ENCODE measurements around the gene RLBP1. TPM values are rescaled to one million over a fixed set of nuclear protein-coding genes. Genes with fewer than 3 reads are reported as not detected.

RLBP1 gene
- total and polyA plus RNA-seq, 9 of the 15 experiments (the other 6 are each of a cell fraction or from before 2014, with no cell fraction given) = 0.05 TPM; not detected in 8

GRCh38 chr15:89186803-89187202 is 34.6 kb downstream of the RLBP1 start:
- in situ Hi-C loops (cut with MboI) = no loop called here
- Histone ChIP-seq H3K27me3 (ENCODE audit: control insufficient read depth in 2 of 2, insufficient read depth in 2 of 2, low read length in 2 of 2) (no peaks in the 10 kb centered on the region), H3K27ac (ENCODE audit: extremely low read depth, low read depth, low read length) (no peak overlapping the region), H3K9me1 (ENCODE audit: control insufficient read depth, insufficient read depth, low read length) (peaks cover 7% of the 10 kb centered on the region), H2AFZ (ENCODE audit: low read depth, low read length) (no peak overlapping the region), H3K4me1 (replicated peaks in 1 of 2; ENCODE audit: control insufficient read depth in 2 of 2, insufficient read depth in 2 of 2, low read length in 2 of 2) (no peaks in the 10 kb centered on the region), H4K20me1 (replicated peaks; ENCODE audit: control insufficient read depth, insufficient read depth, low read length) (no peaks in the 10 kb centered on the region), H3K4me2 (ENCODE audit: insufficient read depth, low read length) (no peak overlapping the region), H3K36me3 (ENCODE audit: control insufficient read depth, insufficient read depth, low read length) (peaks cover 88% of the 10 kb centered on the region), H3K79me2 (ENCODE audit: control insufficient read depth, insufficient read depth, low read length) (no peaks in the 10 kb centered on the region), H3K4me3 (no peak overlapping the region), H3K9me3 (replicated peaks; ENCODE audit: control insufficient read depth, insufficient read depth, low read depth, low read length) (no peaks in the 10 kb centered on the region), H3K9ac (ENCODE audit: insufficient read depth in 1 of 2, low read depth in 2 of 2, low read length in 2 of 2) (no peak overlapping the region)
- no TSS peak for BruUV-seq (replicated peaks)
- CTCF ChIA-PET (ENCODE audit: low intra/inter-chr PET ratio) = interaction anchor here (0.7 kb wide), 1 partner anchor 684 kb away, joined by 3 read pairs; no protein-coding TSS in a partner anchor
- intact Hi-C loops (cut with micrococcal nuclease) = no loop called here
- FAIRE-seq (no peak), ATAC-seq (no peak), DNase-seq (ENCODE audit: extremely low read depth in 1 of 4, low spot score in 3 of 4) (no peak)
- WGBS (ENCODE audit: insufficient coverage, low coverage, missing lambda C conversion rate) = 86% methylated on average over 6 of the region's 6 CpGs
- TF ChIP-seq DDX20 (tag; IDR thresholded peaks at IDR 0.05; ENCODE audit: low read depth) (no peak), L3MBTL2 (IDR thresholded peaks at IDR 0.05) (no peak), TFE3 (CRISPR knock-in tag; IDR thresholded peaks at IDR 0.05) (no peak), POLR3A (IDR thresholded peaks at IDR 0.05; ENCODE audit: borderline replicate concordance, extremely low read depth, insufficient read depth, insufficient read length) (no peak), ZEB2 (IDR thresholded peaks at IDR 0.05) (no peak), RHOXF2B (CRISPR knock-in tag; conservative IDR thresholded peaks at IDR 0.05) (no peak), NEUROD1 (IDR thresholded peaks at IDR 0.05; ENCODE audit: borderline replicate concordance, low read depth, low read length, partially characterized antibody) (no peak)
- TF ChIP-seq, protein P1, sequence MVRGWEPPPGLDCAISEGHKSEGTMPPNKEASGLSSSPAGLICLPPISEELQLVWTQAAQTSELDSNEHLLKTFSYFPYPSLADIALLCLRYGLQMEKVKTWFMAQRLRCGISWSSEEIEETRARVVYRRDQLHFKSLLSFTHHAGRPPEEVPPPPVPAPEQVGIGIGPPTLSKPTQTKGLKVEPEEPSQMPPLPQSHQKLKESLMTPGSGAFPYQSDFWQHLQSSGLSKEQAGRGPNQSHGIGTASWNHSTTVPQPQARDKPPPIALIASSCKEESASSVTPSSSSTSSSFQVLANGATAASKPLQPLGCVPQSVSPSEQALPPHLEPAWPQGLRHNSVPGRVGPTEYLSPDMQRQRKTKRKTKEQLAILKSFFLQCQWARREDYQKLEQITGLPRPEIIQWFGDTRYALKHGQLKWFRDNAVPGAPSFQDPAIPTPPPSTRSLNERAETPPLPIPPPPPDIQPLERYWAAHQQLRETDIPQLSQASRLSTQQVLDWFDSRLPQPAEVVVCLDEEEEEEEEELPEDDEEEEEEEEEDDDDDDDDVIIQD (CRISPR knock-in tag; IDR thresholded peaks at IDR 0.05) = no peak
- TF ChIP-seq, protein P2, sequence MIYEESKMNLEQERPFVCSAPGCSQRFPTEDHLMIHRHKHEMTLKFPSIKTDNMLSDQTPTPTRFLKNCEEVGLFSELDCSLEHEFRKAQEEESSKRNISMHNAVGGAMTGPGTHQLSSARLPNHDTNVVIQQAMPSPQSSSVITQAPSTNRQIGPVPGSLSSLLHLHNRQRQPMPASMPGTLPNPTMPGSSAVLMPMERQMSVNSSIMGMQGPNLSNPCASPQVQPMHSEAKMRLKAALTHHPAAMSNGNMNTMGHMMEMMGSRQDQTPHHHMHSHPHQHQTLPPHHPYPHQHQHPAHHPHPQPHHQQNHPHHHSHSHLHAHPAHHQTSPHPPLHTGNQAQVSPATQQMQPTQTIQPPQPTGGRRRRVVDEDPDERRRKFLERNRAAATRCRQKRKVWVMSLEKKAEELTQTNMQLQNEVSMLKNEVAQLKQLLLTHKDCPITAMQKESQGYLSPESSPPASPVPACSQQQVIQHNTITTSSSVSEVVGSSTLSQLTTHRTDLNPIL (CRISPR knock-in tag; IDR thresholded peaks at IDR 0.05) = no peak
- POLR2A ChIA-PET = no interaction called here

Data from K562 (cell line).